GM19452 (cell line): Measurements from ENCODE around the gene GUCY2F.

ENCODE experiments used
- ATAC-seq: cut with Tn5 transposase; IDR thresholded peaks from one replicate; pipeline ENCODE4 v1.9.1; 2021; ENCODE audit not compliant: unreplicated experiment

GUCY2F gene

DNA sequence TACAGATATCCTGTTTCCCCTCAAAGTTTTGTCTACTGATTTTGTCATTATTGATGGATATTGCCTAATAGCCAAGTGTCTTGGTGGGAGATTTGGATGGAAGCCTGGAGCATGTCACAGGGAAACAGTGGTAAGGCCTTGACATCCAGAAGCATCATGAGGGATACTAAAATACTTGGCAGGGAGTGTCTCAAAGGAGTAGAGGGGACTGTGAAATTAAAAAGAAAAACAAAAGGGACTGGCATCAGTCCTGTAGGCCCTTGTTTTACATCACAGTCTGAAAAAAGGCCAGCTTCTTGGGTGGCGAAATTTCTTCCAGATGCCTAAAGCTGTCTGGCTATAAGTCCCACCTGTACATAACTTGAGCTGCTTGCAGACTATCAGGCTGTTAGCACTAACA is 83.8 kb downstream of the GUCY2F start:
- no peak for ATAC-seq

DNA sequence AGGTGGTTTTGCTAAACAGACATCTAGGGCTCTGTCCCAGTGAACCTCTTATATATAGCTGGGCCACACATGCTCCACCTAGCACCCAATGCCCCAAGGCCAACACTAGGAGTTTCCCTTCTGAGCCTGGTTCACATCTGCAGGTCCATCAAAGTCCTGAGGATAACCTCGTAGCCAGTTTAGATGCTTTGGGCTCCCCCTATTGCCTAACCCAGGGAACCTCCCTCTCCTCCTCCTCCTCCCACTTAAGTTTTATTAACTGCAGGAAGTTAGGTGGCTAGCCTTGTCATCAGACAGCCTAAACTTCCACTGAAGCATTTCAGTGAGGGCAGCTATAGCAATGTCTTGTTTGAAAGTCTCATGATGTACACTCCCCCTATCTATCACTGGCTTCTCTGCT is 88.0 kb downstream of the GUCY2F start:
- no peak for ATAC-seq

DNA sequence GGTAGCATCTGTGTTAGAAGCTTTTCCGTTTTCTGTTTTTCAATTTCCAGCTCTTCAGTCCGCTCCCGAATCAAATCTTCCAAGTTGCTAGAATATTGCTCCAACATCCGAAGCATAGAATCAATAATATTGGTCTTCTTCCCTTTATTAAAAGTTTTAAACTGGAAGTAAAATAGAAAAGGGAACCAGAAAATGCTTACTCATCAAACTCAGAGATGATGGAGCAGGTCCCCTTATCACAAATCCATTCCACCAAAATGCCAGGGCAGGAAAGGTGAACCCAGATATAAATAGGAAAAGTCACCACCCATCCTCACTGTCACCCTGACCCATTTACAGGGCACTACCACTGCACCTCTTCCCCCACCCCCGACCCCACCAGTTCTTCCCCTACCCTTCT is 89.0 kb downstream of the GUCY2F start:
- no peak for ATAC-seq

- no peak for ATAC-seq
These were observed 91.3 kb downstream of the GUCY2F start for GRCh38 chrX:109390556-109390955.

GRCh38 chrX:109389917-109390316 is 92.0 kb downstream of the GUCY2F start:
- no peak for ATAC-seq

- no peak for ATAC-seq
These were observed 97.2 kb downstream of the GUCY2F start for GRCh38 chrX:109384699-109385098.

DNA sequence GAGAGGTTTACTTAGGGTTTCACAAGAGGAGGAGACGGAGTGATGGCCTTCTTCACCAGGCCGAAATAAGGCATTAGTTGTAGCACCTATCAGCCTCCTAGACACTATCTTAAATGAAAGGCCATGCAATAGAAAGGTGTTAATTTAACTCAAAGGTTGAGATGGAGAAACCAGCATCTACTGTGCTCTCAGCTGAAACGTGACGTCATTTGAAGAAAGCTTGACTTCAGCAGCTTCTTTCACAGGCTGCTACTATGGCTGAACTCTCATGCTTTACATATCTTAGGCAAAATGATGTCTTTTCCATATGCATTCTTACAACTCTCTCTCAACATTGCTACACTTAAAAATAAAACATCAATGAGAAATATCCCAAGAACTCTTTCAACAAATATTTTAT is 99.6 kb downstream of the GUCY2F start:
- no peak for ATAC-seq

- ATAC-seq, result no peak
These were observed 103.6 kb downstream of the GUCY2F start for GRCh38 chrX:109378281-109378680.

GRCh38 chrX:109374262-109374960 is 107.5 kb downstream of the GUCY2F start:
- ATAC-seq, result no peak

- no peak for ATAC-seq
These were observed 108.4 kb downstream of the GUCY2F start for GRCh38 chrX:109373468-109373867.

DNA sequence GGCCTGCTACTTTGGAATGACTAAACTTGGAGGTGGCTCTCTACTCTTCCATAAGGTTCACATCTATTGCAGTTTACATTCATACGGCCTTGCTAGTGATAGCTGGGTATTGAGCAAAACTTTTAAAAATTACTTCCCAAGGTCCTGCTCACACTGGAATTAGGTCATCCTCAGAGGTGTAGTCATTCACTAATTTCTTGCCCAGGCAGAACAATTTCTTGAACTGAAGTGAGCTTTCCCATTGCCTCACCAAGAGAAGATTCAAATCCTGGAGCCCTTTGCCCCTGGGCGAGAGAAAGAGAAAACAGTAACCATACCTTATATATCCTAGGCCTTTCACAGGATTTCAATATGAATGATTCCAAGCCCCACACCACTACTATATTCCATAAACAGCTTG is 109.2 kb downstream of the GUCY2F start:
- no peak for ATAC-seq

DNA sequence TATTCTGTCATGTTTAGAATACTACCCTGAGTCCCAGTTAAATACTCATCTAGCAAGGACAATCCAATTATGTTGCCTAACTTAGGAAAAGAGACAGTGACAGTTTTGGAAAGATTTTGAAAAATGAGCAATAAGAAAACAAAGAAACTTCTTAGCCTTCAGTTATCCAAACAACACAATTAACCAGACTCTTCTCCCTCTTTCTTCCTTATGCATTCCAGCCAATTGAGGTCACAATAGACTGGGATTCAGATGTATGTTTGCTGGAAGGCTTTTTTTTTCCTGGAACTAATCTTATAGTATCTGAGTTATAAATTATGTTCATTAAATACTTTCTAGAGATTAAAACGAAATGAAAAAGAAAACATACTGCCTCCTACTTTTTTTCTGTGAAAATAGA is 109.6 kb downstream of the GUCY2F start:
- ATAC-seq, result no peak

- ATAC-seq, result no peak
These were observed 119.8 kb downstream of the GUCY2F start for GRCh38 chrX:109362101-109362500.

DNA sequence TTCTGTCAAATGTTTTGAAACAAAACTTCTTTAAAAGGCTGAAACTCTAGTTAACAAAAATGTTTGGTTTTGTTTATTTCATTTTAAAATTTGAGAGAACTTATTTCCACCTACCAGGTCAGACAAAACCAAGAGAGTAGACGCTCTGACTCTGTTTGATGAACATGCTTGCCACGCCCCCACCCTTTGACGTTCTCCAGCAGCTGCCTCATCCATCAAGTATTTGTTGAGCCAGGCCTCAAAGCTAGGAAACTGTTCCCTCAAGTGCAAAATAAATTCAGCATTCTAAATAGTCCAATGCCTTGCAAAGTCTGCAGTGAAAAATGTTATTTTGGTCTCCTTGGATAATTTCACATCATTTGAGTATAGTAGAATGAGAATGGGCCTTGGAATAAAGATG is 121.6 kb downstream of the GUCY2F start:
- ATAC-seq, result no peak

DNA sequence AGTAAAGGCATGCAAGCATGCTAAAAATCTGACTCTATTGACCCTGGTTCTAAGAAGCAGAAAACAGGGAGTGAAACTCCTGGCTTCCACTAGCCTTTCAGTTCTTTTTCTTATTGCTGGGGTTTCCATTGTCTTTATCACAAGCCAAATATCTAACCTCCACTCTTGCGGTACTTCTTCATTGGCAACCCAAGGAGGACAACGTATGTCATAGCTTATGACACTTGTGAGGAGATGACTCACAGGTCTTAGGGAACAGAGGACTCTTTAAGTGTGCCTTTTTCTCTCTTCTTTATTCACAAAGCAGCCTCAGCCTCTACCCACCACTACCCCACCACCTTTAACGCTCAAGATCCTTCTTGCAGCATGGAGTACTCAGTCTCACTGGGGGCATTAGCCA is 124.2 kb downstream of the GUCY2F start:
- no peak for ATAC-seq

DNA sequence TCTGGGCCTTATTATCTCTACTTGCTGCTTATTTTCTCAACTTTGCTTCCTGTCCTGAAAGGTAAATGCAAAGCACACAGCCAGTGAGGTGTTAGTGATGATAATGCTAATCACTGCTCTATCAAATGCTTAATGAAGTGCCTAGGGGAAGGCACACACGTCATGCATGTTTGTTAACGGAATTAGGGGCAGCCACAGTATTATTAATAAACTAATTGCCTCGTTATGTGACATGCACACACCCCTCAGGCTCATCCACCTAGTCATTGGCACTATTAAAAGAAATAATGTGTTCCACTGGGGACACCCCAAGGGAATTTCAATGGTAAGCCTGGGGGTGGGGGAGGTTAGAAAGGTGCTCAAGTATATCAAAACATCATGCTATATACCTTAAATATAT is 125.2 kb downstream of the GUCY2F start:
- ATAC-seq, result no peak

DNA sequence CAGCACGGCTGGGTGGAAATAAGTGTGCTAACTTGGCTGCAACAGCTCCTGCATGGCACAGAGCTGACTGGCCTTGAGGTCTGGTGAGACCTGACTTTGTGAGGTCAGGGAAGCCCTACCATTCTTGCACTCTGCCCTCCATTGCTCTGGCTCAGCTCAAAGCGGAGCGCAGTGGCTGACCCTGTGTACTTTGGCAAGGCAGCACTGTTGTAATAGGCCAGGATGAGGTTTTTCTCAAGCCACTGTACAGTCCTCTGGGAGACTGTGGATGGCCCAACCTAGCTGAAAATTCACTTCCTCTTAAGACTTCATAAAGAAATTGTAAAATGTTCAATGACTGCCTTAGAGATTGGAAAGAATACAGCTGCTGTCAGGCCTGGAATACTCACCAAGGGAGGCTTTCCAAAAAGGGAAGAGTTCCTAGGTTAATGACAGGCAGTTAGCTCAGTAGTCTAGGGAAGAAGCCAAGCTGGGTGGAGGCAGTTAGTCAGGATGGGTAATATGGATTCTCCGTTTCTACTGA is 129.8 kb downstream of the GUCY2F start:
- ATAC-seq, result no peak

DNA sequence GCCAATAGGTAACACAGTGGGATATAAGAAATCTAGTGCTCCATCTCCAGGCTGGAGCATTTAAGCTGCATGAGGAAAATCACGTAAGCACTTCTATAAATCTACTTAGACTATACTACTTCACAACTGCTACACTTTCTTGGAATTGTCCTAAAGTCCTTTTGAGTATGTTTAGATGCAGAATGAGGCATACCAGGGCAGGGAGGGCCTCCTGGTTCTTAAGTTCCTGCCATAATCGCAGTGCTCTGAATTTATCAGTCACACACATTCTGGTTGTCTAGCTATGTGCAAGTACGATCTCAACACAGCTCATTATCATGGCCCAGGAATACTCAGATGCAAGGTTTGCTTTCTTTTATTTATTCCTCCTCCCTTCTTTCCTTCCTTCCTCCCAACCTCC is 130.3 kb downstream of the GUCY2F start:
- no peak for ATAC-seq

GRCh38 chrX:109350551-109350950 is 131.3 kb downstream of the GUCY2F start:
- no peak for ATAC-seq

- ATAC-seq, result no peak
These were observed 131.8 kb downstream of the GUCY2F start for GRCh38 chrX:109350051-109350450.

DNA sequence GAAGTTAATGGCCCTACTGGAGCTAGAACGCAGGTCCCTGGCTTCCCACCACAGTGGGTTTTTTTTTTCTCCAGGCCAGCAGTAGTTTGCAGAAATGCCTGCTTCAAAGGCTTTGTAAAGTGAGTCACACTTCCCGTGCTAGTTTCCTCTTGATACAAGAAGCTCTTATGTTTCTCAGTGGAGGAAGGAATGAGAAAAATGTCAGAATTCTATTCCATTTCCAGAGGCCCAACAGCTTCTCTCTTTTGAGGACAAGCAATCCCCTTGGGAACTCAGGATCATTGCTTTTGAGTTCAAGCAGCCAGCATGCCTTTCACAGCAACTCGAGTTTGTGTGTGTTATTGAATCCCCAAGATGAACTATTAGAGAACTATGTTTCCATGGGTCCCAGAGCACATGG is 134.3 kb downstream of the GUCY2F start:
- ATAC-seq, result no peak

DNA sequence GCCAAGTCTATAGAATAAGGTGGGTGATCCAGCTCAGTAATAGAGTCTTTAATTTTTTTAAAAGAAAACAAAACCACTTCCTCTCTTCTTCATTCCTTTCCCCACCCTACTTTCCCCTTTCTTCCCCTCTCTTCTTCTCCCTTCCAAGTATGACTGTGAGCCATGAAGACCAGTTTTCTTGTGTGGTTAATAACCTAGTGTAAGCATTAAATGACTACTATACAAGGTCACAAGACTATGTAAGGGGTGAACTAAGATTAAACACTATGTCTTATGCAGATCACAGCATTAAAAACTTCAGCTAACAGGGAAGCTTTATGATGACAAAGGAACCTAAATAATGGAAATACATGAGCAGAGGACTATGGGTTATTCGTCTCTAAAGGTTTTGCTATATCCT is 135.4 kb downstream of the GUCY2F start:
- no peak for ATAC-seq

- ATAC-seq, result no peak
These were observed 136.0 kb downstream of the GUCY2F start for GRCh38 chrX:109345856-109346255.
